IPS DF 19.7 (cell line): ENCODE measurements around the gene CCDC102A.
"Not testable (repeated sequence)": the region's sequence is repeated elsewhere in the genome, so short reads cannot be mapped to it uniquely, and the experiment has no call there.

ENCODE experiments used
- DNase-seq: peaks from one replicate; pipeline ENCODE4 v3.0.0-alpha.2; 2013; ENCODE audit warnings: low read depth, low spot score

The CCDC102A gene

DNA sequence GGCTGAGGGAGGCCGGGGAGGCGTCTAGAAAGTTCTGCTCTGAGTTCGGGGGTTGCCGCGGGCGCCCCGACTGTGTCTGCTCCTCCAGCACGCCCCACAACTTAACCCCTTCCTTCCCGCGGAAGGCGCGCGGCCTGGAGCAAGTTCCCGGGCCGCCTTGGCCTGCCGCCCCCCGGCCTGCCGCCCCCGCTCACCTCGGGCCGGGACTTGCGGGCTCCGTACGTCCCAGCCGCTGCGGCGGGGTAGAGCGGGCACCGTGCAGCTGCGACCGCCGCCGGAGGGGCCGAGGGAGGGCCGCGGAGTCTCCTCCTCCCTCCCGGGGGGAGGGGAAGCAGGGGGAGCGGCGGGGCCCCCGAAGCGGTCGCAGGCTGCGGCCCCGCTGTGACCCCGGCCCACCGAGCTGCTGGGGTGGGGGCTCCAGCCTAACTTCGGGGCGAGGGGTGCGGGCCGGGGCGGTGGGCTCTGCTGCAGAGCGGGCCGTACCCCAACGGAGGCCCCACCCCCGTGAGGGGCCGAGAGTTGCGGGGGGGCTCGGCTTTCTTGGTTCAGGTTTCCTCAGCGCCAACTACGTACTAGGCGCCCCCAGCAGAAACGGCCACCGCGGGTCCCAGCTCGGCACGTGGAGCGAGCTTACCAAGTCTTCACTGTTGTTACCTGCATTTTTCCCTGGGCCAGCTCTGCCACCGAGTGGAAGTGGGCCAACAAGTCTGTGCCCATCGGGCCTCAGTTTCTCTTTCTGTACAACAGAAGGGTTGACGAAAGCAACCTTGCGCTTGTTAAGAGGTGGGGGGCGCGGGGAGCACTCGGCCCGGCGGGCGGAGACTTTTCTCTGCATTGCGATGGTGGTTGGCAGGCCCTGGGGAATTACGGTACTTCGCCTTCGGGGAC is at the start of gene CCDC102A:
CCDC102A (minus strand) TSS at position 266 of the 888 bp plus-strand sequence. CDS start 7,394 bp downstream, outside the sequence.
- no peak for DNase-seq

- DNase-seq = no peak
These were observed 48.8 kb upstream of the CCDC102A start for GRCh38 chr16:57585051-57585687.

GRCh38 chr16:57579361-57579665 is 42.9 kb upstream of the CCDC102A start:
- DNase-seq = no peak

- no peak for DNase-seq
These were observed 42.4 kb upstream of the CCDC102A start for GRCh38 chr16:57578521-57579360.

GRCh38 chr16:57577691-57578224 is 41.4 kb upstream of the CCDC102A start:
- no peak for DNase-seq

DNA sequence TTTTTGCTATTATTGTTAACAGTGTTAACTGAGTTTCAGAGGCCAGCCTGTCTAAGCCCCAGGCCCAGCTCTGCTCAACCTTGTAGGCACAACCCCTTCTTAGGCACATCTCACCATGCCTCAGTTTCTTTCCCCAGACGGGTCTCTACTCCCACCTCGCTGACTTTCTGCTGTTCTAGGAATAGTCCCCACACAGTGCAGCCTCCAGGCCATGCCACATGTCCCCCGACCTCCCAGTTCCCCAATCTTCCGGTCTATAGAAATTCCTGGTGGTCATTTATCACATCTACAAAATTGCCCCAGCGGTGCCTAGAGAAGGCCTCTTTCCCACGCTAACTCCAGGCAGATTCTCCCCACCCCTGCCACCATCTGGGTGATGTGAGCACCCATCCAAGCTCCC is 40.8 kb upstream of the CCDC102A start:
- no peak for DNase-seq

DNA sequence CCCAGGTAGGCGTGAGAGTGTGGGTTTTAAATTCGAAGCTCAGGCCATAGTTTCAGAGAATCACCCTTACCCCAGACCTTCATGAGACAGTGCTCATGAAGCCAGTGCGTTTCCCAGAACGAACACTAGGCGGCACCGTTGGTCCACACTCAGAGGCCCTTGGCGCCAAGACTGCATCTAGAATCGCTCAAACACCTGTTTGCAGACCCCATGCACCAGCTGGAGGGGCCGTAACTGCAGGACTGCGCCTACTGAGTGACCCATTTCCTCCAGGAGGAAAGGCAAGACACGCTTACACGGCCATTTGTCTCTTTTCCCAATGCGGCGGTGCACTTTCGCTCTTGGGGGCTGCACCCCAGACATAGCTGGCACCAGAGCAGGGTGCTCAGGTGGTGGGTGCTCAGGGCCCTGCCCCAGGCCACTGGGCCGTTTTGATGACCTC is 40.1 kb upstream of the CCDC102A start:
- DNase-seq = no peak

- DNase-seq = no peak
These were observed 39.3 kb upstream of the CCDC102A start for GRCh38 chr16:57575468-57576277.

DNA sequence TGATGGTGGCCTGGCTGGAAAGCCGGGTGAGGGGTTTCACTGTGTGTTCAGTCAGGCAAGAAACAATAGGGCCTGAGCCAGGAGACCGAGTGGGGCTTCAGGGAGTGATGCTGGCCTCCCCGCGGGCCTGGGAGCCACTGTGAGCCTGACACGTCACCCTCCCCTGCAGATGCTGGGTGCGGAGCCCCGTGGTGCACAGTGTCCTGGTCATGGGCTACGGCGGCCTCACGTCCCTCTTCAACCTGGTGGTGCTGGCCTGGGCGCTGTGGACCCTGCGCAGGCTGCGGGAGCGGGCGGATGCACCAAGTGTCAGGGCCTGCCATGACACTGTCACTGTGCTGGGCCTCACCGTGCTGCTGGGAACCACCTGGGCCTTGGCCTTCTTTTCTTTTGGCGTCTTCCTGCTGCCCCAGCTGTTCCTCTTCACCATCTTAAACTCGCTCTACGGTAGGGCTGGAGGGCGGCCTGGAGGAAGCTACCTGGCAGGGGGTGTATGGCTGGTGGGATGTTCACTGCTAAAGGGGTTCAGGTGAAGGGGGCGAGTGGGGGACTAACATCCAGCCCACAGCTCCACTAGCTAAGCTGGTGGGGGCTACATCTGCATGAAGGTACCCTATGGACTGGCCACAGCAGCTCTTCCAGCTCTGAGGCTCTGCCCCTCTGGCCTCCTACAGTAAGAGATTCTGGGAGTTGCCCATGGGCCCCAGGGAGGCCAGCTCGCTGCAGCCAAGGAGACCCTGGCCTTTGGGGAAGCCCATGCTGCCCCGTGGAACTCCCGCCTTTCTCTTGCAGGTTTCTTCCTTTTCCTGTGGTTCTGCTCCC is 38.5 kb upstream of the CCDC102A start:
- no peak for DNase-seq

- DNase-seq = no peak
These were observed 37.7 kb upstream of the CCDC102A start for GRCh38 chr16:57574086-57574485.

- DNase-seq = no peak
These were observed 36.8 kb upstream of the CCDC102A start for GRCh38 chr16:57572978-57573728.

- DNase-seq = no peak
These were observed 34.7 kb upstream of the CCDC102A start for GRCh38 chr16:57571098-57571497.

- no peak for DNase-seq
These were observed 34.1 kb upstream of the CCDC102A start for GRCh38 chr16:57570301-57571070.

- no peak for DNase-seq
These were observed 33.1 kb upstream of the CCDC102A start for GRCh38 chr16:57569306-57569946.

GRCh38 chr16:57568772-57569171 is 32.4 kb upstream of the CCDC102A start:
- not testable (repeated sequence) for DNase-seq

- DNase-seq = no peak
These were observed 31.9 kb upstream of the CCDC102A start for GRCh38 chr16:57568173-57568678.

DNA sequence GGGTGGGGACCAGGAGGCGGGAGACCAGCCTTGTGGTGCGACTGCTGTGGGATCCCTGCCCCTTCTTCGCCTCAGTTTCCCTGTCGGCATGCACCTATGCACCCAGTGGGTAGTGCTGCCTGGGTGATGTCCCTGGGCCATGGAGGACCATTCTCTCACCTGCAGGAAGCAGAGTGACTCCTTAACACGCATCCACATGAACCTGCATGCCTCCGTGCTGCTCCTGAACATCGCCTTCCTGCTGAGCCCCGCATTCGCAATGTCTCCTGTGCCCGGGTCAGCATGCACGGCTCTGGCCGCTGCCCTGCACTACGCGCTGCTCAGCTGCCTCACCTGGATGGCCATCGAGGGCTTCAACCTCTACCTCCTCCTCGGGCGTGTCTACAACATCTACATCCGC is 31.3 kb upstream of the CCDC102A start:
- no peak for DNase-seq

DNA sequence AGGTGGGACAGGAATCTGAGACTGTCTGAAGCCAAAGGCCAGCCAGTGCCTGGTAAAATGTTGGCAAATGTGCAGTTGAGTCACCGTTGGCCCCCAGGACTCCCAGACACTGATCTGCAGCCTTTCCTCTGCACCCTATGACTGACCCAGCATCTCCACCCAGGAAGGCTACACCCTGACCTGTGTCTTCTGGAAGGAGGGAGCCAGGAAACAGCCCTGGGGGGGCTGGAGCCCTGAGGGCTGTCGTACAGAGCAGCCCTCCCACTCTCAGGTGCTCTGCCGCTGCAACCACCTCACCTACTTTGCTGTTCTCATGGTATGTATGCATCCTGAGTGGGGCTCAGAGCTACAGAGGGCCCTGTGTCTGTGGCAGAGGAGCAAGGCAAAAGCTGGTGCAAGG is 30.1 kb upstream of the CCDC102A start:
- no peak for DNase-seq
